A673 (cell line): ENCODE results near the gene DHX57.

ENCODE experiments used
- CTCF ChIP-seq: fragments of 300-800, 200-600 bp; sonication (generic); conservative IDR thresholded peaks from 2 replicates; pipeline ENCODE4 v1.5.1; 2017; ENCODE audit warnings: low read depth, mild to moderate bottlenecking, antibody characterized with exemption, low read length, moderate library complexity, mixed read lengths
- EZH2 ChIP-seq: fragments of 200-600 bp; sonication (generic); IDR thresholded peaks from 2 replicates; pipeline ENCODE4 v1.6.1; 2017; ENCODE audit warnings: borderline replicate concordance, low read depth, mild to moderate bottlenecking, mixed read lengths, antibody characterized with exemption, low read length; ENCODE audit not compliant: poor library complexity, severe bottlenecking

- no peak for TF ChIP-seq EZH2
- TF ChIP-seq CTCF = no peak
These were observed 112.5 kb downstream of the DHX57 start for GRCh38 chr2:38763228-38763627.
